HepG2 (cell line): ENCODE measurements around the gene NUAK2. TPM values are rescaled to one million over a fixed set of nuclear protein-coding genes. Genes with fewer than 3 reads are reported as not detected.
A peak's percentile ranks its signal among the peaks of the same experiment; 100 is the strongest.

Source experiments
- FOSL1 ChIP-seq: sonication (generic); formaldehyde crosslinking; IDR thresholded peaks from 2 replicates; pipeline ENCODE4 v1.9.0; 2021; ENCODE audit warnings: missing genetic modification reagents, borderline replicate concordance
- FOSL2 ChIP-seq: sonication (generic); formaldehyde crosslinking; IDR thresholded peaks from 2 replicates; pipeline ENCODE4 v1.4.0; 2020; ENCODE audit warnings: missing genetic modification reagents
- FOXO1 ChIP-seq: sonication (generic); formaldehyde crosslinking; IDR thresholded peaks from 2 replicates; pipeline ENCODE4 v1.4.0; 2020; ENCODE audit warnings: missing genetic modification reagents
- HMG20B ChIP-seq: conservative IDR thresholded peaks from 2 replicates; pipeline ENCODE4 v1.6.1; 2016; ENCODE audit warnings: missing genetic modification reagents, missing compliant biosample characterization
- HNF4G ChIP-seq, 2 experiments: sonication (generic) in 1 of 2; formaldehyde crosslinking in 1 of 2; IDR thresholded peaks; 2 replicates each; pipeline versions ENCODE4 v1.4.0 to v1.6.1; 2011 to 2020; ENCODE audit warnings: borderline replicate concordance in 2 of 2, low read depth in 2 of 2, mild to moderate bottlenecking in 2 of 2, low read length in 1 of 2, missing genetic modification reagents in 1 of 2, moderate library complexity in 1 of 2
- HOXA7 ChIP-seq: sonication (generic); formaldehyde crosslinking; IDR thresholded peaks from 2 replicates; pipeline ENCODE4 v1.8.1; 2022; ENCODE audit warnings: mild to moderate bottlenecking, missing genetic modification reagents, moderate library complexity
- ISL2 ChIP-seq: sonication (generic); formaldehyde crosslinking; IDR thresholded peaks from 2 replicates; pipeline ENCODE4 v1.5.0; 2020; ENCODE audit warnings: missing genetic modification reagents
- KDM2A ChIP-seq: sonication (generic); formaldehyde crosslinking; IDR thresholded peaks from 2 replicates; pipeline ENCODE4 v1.4.0; 2020; ENCODE audit warnings: low read depth, missing genetic modification reagents, borderline replicate concordance
- KDM3A ChIP-seq: IDR thresholded peaks from 2 replicates; pipeline ENCODE4 v1.6.1; 2018; ENCODE audit warnings: low read depth, missing compliant biosample characterization
- KLF11 ChIP-seq: IDR thresholded peaks from 2 replicates; pipeline ENCODE4 v1.6.1; 2016; ENCODE audit warnings: missing compliant biosample characterization
- KLF15 ChIP-seq: sonication (generic); formaldehyde crosslinking; IDR thresholded peaks from 2 replicates; pipeline ENCODE4 v1.8.1; 2023; ENCODE audit warnings: borderline replicate concordance, mild to moderate bottlenecking, inconsistent platforms, missing genetic modification reagents, mixed read lengths
- NFE2L1 ChIP-seq: sonication (generic); formaldehyde crosslinking; IDR thresholded peaks from 2 replicates; pipeline ENCODE4 v1.4.0; 2020; ENCODE audit warnings: missing genetic modification reagents, mild to moderate bottlenecking, borderline replicate concordance
- NONO ChIP-seq, 2 experiments: fragments of 450-650 bp in 1 of 2; sonication (generic) in 1 of 2; formaldehyde crosslinking in 1 of 2; IDR thresholded peaks in 1 of 2; conservative IDR thresholded peaks in 1 of 2; 2 replicates each; pipeline versions ENCODE4 v1.6.1 to v1.8.0; 2017 to 2022; ENCODE audit warnings: mild to moderate bottlenecking in 1 of 2, missing genetic modification reagents in 1 of 2, moderate library complexity in 1 of 2
- RFXANK ChIP-seq: IDR thresholded peaks from 2 replicates; pipeline ENCODE4 v1.6.1; 2016
- RNF2 ChIP-seq: fragments of 450-650 bp; conservative IDR thresholded peaks from 2 replicates; pipeline ENCODE4 v1.6.1; 2016; ENCODE audit warnings: low read depth
- SIX1 ChIP-seq: sonication (generic); formaldehyde crosslinking; IDR thresholded peaks from 2 replicates; pipeline ENCODE4 v1.4.0; 2020; ENCODE audit warnings: missing genetic modification reagents, borderline replicate concordance
- SNRNP70 ChIP-seq: fragments of 200-400 bp; formaldehyde crosslinking; IDR thresholded peaks from 2 replicates; pipeline ENCODE4 v1.6.1; 2017; ENCODE audit warnings: mild to moderate bottlenecking, low read depth, low read length, moderate library complexity
- SOX6 ChIP-seq, 2 experiments: fragments of 450-650 bp in 1 of 2; sonication (generic) in 1 of 2; formaldehyde crosslinking in 1 of 2; IDR thresholded peaks; 2 replicates each; pipeline versions ENCODE4 v1.4.0 to v1.6.1; 2017 to 2020; ENCODE audit warnings: antibody characterized with exemption in 1 of 2, mild to moderate bottlenecking in 1 of 2, missing genetic modification reagents in 1 of 2
- STAG1 ChIP-seq: sonication (generic); formaldehyde crosslinking; IDR thresholded peaks from 2 replicates; pipeline ENCODE4 v1.4.0; 2020; ENCODE audit warnings: missing genetic modification reagents
- SUZ12 ChIP-seq: fragments of 150-350 bp; IDR thresholded peaks from 2 replicates; pipeline ENCODE4 v1.6.1; 2014; ENCODE audit warnings: low read depth, low read length
- TBX2 ChIP-seq: sonication (generic); formaldehyde crosslinking; IDR thresholded peaks from 2 replicates; pipeline ENCODE4 v1.5.0; 2020; ENCODE audit warnings: missing genetic modification reagents, mild to moderate bottlenecking, borderline replicate concordance
- TBX3 ChIP-seq: fragments of 450-650 bp; IDR thresholded peaks from 2 replicates; pipeline ENCODE4 v1.6.1; 2017; ENCODE audit warnings: antibody characterized with exemption, mild to moderate bottlenecking, inconsistent platforms, borderline replicate concordance
- TGIF2 ChIP-seq: IDR thresholded peaks from 2 replicates; pipeline ENCODE4 v1.6.1; 2016; ENCODE audit warnings: control low read depth, missing compliant biosample characterization
- XRCC5 ChIP-seq: fragments of 200-400 bp; formaldehyde crosslinking; optimal IDR thresholded peaks from 2 replicates; pipeline ENCODE3; 2017; ENCODE audit warnings: mild to moderate bottlenecking, low read length
- ZC3H4 ChIP-seq: sonication (generic); formaldehyde crosslinking; IDR thresholded peaks from 2 replicates; pipeline ENCODE4 v1.4.0; 2020; ENCODE audit warnings: missing genetic modification reagents, borderline replicate concordance
- ZNF263 ChIP-seq: sonication (generic); formaldehyde crosslinking; IDR thresholded peaks from 2 replicates; pipeline ENCODE4 v1.4.0; 2020; ENCODE audit warnings: missing genetic modification reagents
- polyA plus RNA-seq, 8 experiments: library from polyadenylated mRNA; depleted of rRNA in 3 of 8; stranded (reverse) in 7 of 8; unstranded in 1 of 8; fragments of >200 nt; fragmentation: Illumina TruSeq in 4 of 8; extraction: Trizol in 4 of 8; gene quantifications; 2 replicates each; pipeline versions ENCODE4 v1.2.1 to v1.2.3, GENCODE V29; 2011 to 2016; ENCODE audit warnings: low read depth in 4 of 8, missing spikeins in 1 of 8, mixed read lengths in 1 of 8; ENCODE audit not compliant: insufficient read depth in 1 of 8
- total RNA-seq, 5 experiments: library from RNA; depleted of rRNA; stranded (reverse); fragments of >200 nt; fragmentation: Illumina TruSeq; extraction: Trizol; gene quantifications; 2 replicates each; pipeline ENCODE4 v1.2.3, GENCODE V29; 2016; ENCODE audit warnings: low read depth in 1 of 5
- TF ChIP-seq, protein P1 (sequence below): sonication (generic); formaldehyde crosslinking; IDR thresholded peaks from 2 replicates; pipeline ENCODE4 v1.4.0; 2020; ENCODE audit warnings: missing genetic modification reagents
- TF ChIP-seq, protein P2 (sequence below): sonication (generic); formaldehyde crosslinking; IDR thresholded peaks from 2 replicates; pipeline ENCODE4 v1.8.0; 2022; ENCODE audit warnings: mild to moderate bottlenecking, missing genetic modification reagents, borderline replicate concordance

NUAK2 gene
- total and polyA plus RNA-seq, 2 of the 13 experiments (the other 11 are each of a cell fraction or from before 2014, with no cell fraction given), result 0.75 to 1.1 TPM

DNA sequence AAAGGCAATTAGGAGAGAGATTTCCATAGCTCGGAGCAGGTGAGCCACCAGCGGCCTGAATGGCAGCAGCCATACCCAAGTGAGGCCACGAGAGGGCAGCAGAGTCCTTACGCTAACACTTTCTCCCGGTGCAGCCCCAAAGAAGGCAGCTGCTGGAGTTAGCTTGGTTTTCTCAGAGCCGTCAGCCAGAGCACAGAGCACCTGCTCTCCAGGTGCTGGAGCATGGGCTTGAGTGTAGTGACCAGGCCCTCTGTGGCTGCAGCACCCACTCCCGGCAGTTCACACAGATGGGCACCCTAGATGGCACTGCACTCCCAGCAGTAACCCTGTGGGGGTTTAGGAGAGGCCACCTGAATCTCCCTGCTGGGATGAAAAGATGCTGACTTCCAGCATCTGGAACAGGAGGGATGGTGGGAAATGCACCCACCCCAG lies 48.0 kb downstream of the NUAK2 start (continued):
- TF ChIP-seq, protein P1, sequence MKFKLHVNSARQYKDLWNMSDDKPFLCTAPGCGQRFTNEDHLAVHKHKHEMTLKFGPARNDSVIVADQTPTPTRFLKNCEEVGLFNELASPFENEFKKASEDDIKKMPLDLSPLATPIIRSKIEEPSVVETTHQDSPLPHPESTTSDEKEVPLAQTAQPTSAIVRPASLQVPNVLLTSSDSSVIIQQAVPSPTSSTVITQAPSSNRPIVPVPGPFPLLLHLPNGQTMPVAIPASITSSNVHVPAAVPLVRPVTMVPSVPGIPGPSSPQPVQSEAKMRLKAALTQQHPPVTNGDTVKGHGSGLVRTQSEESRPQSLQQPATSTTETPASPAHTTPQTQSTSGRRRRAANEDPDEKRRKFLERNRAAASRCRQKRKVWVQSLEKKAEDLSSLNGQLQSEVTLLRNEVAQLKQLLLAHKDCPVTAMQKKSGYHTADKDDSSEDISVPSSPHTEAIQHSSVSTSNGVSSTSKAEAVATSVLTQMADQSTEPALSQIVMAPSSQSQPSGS (CRISPR knock-in tag), result 0 out of 2 replicates have a peak, but pooled peaks have one; percentile 26
- TF ChIP-seq STAG1 (CRISPR knock-in tag) (peak; percentile 100), TGIF2 (no peak), RFXANK (CRISPR knock-in tag) (no peak), ZNF263 (CRISPR knock-in tag) (0 out of 2 replicates have a peak, but pooled peaks have one; percentile 28), ZC3H4 (CRISPR knock-in tag) (no peak), KDM2A (CRISPR knock-in tag) (peak; percentile 43; the same call in 1 of the 2 replicates), FOSL1 (no peak), HOXA7 (CRISPR knock-in tag) (no peak), FOSL2 (peak; percentile 30; the same call in 1 of the 2 replicates), NONO (IDR thresholded peaks at IDR 0.05) (no peak), NONO (CRISPR knock-in tag; conservative IDR thresholded peaks at IDR 0.05) (no peak), KLF11 (CRISPR knock-in tag) (no peak), SNRNP70 (no peak), HMG20B (CRISPR knock-in tag) (no peak), XRCC5 (peak; percentile 62), TBX2 (CRISPR knock-in tag) (peak; percentile 39; the same call in 1 of the 2 replicates), NFE2L1 (CRISPR knock-in tag) (no peak), TBX3 (no peak), KDM3A (CRISPR knock-in tag) (no peak), KLF15 (CRISPR knock-in tag) (no peak), HNF4G (IDR thresholded peaks at IDR 0.05; ENCODE audit: borderline replicate concordance, low read depth, low read length) (no peak), HNF4G (CRISPR knock-in tag; IDR thresholded peaks at IDR 0.05; ENCODE audit: borderline replicate concordance, low read depth) (0 out of 2 replicates have a peak, but pooled peaks have one; percentile 41), SIX1 (CRISPR knock-in tag) (no peak), ISL2 (CRISPR knock-in tag) (0 out of 2 replicates have a peak, but pooled peaks have one; percentile 33), FOXO1 (0 out of 2 replicates have a peak, but pooled peaks have one; percentile 17), RNF2 (no peak), SUZ12 (no peak), SOX6 (IDR thresholded peaks at IDR 0.05) (no peak), SOX6 (CRISPR knock-in tag; IDR thresholded peaks at IDR 0.05) (0 out of 2 replicates have a peak, but pooled peaks have one; percentile 11)
- TF ChIP-seq, protein P2, sequence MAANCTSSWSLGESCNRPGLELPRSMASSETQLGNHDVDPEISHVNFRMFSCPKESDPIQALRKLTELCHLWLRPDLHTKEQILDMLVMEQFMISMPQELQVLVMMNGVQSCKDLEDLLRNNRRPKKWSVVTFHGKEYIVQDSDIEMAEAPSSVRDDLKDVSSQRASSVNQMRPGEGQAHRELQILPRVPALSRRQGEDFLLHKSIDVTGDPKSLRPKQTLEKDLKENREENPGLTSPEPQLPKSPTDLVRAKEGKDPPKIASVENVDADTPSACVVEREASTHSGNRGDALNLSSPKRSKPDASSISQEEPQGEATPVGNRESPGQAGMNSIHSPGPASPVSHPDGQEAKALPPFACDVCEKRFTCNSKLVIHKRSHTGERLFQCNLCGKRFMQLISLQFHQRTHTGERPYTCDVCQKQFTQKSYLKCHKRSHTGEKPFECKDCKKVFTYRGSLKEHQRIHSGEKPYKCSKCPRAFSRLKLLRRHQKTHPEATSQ (CRISPR knock-in tag), result 0 out of 2 replicates have a peak, but pooled peaks have one; percentile 24
